GM18498 (cell line): ENCODE measurements around the gene PML.
"Not testable (repeated sequence)": the region's sequence is repeated elsewhere in the genome, so short reads cannot be mapped to it uniquely, and the experiment has no call there.

Source experiments
- ATAC-seq: cut with Tn5 transposase; IDR thresholded peaks from one replicate; pipeline ENCODE4 v1.9.1; 2021; ENCODE audit warnings: mild to moderate bottlenecking, moderate library complexity; ENCODE audit not compliant: unreplicated experiment

Gene PML

GRCh38 chr15:74037171-74038117, 42.9 kb downstream of the PML start:
- no peak for ATAC-seq

GRCh38 chr15:74038707-74039655, 44.5 kb downstream of the PML start:
- ATAC-seq: no peak

DNA sequence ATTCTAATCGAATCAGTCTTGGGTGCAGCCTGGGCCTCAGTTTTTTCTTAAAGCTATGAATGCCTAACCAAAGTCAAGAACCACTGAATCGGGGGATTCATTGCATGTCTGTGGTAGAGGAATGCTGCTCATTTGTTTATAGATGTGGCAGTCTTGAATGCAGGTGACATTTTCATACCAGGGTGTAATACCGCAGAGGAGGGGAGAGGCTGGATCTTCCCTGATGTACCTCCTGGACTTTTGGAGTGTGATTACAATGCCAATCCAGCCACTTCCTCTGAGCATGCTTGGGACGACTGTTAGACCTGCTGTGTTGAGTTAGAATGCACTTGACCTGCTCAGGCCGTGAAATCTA, 45.1 kb downstream of the PML start:
- no peak for ATAC-seq

- no peak for ATAC-seq
Observed at GRCh38 chr15:74040109-74040850, 45.8 kb downstream of the PML start.

DNA sequence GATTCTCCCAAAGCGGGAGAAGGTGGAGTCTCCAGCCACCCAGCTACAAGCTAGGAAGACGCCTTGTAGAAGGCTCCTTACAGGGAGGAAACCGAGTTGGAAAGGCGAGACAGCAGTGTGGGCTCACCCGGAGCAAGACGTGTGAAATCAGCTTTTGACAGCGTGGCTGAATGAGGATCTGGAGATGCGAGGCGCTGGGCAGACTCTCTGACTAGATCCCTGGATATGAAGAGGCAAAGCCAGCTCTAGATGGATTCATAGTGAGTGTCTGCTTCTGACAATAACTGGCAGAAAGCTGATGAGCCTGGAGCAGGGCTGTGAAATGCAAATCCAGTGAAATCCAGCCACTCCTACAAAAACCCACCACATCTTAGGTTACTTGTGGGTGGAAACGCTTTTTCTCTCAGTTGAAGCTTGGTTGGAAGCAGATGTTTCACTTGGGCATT, 46.8 kb downstream of the PML start:
- no peak for ATAC-seq

GRCh38 chr15:74041777-74042435, 47.4 kb downstream of the PML start:
- no peak for ATAC-seq

- no peak for ATAC-seq
Observed at GRCh38 chr15:74042603-74043424, 48.3 kb downstream of the PML start.

DNA sequence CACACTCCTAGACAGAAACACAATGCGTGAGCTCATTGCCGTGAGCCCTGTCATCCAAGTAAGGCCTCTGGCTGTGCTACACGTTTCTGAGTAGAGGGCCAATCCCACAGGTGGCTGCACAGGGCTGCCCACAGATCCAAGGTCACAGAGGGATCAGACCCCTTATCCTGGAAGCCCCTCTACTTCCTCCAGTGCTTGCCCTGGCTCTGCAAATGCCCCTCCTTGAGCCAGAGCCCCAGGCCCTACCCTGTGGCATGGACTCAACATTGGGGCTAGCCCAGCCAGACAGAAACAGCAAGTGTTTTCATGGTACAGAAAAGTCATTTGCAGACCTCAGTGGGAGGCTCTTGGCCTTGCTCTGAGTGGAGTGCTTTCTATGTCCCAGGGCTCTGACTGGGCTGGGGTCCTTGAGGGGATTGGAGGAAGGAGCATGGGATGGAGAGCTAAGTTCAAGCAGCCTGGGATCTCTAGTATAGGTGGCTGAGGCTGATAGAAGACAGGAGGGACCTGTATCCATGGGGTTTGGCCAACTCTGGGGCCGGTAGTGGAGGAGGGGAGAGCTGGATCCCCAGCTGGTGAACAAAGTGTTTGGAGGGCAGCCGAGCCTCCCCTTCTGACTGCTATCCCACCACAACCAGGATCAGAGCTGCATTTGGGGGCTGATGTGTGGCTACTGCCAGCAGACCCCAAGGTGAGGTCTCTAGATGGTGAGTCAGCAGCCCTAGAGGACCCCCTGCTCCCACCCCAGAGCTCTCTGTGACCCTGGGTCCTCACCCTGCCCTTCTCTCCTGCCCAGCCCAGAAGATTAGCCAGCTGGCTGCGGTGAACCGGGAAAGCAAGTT, 49.1 kb downstream of the PML start:
- no peak for ATAC-seq

DNA sequence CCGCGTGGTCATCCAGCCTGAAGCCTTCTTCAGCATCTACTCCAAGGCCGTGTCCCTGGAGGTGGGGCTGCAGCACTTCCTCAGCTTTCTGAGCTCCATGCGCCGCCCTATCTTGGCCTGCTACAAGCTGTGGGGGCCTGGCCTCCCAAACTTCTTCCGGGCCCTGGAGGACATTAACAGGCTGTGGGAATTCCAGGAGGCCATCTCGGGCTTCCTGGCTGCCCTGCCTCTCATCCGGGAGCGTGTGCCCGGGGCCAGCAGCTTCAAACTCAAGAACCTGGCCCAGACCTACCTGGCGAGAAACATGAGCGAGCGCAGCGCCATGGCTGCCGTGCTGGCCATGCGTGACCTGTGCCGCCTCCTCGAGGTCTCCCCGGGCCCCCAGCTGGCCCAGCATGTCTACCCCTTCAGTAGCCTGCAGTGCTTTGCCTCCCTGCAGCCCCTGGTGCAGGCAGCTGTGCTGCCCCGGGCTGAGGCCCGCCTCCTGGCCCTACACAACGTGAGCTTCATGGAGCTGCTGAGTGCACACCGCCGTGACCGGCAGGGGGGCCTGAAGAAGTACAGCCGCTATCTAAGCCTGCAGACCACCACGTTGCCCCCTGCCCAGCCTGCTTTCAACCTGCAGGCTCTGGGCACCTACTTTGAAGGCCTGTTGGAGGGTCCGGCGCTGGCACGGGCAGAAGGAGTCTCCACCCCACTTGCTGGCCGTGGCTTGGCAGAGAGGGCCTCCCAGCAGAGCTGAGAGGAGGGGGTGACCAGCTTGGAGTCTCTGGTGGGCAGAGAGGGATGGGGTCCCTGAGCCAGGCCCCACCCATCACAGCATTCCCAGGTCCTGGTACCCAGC, 50.0 kb downstream of the PML start:
- ATAC-seq: no peak

DNA sequence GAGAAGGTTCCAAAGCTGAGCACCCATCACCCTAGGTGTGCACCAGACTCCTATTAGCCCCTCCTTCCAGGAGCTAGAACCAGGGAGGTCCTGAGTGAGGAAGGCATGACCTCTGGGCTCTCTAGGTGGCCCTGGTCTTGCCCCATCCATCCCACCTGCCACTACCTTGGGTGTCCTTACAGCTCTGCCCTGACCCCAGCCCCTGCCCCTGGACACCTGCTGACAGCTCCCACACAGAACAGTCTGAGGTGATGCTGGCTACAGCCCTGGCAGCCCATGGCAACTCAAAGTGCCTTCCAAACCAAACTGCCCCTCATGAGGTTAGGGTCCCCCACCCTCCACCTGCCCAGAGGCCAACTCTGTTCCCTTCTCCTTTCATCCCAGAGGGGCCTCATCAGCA, 50.7 kb downstream of the PML start:
- ATAC-seq: no peak

DNA sequence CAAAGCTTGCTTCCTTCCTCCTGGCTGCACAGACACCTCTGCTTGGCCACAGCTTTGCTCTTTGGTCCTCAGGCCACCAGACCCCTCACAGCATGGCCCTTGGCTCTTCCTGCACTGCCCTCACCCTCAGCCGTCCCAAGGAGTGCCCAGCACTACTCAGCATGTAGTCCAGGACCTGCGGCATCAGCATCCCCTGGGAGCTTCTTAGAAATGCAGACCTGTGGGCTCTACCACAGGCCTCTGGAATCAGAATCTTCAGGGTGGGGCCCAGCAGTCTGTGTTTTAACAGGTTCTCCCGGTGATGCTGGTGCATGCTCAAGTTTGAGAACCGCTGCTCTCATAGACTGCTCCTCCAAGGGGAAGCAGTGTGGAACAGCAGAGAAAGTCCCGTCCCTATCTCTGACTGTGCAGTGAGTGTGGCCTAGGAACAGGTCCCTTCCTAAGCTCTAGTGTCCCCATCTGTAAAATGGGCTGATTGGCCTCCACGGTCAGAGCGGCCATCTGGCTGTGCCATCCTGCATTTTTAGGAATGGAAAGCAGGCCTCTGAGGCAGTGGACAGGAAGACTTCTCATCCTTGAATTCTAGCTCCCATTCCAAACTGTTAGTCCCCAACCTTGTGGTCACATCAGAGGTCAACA, 51.2 kb downstream of the PML start:
- no peak for ATAC-seq

DNA sequence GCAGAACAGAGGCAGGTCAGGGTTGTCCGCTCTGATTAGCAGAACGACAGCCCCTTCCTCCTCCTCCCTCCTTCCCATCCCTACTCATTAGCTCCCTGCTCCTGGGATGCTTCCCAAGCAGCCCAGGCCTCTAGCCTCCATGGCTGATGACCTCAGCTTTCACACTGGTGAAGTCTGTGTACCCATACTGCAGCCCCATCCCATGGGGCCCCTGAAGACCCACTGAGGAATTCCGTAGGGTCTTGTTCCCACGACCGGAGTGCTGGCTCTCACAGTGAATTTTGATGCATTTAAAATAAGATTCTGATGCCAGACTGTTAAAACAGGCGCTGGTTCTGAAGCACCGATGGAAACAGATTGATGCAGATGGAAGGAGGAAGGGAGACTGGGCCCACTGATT, 51.8 kb downstream of the PML start:
- no peak for ATAC-seq

DNA sequence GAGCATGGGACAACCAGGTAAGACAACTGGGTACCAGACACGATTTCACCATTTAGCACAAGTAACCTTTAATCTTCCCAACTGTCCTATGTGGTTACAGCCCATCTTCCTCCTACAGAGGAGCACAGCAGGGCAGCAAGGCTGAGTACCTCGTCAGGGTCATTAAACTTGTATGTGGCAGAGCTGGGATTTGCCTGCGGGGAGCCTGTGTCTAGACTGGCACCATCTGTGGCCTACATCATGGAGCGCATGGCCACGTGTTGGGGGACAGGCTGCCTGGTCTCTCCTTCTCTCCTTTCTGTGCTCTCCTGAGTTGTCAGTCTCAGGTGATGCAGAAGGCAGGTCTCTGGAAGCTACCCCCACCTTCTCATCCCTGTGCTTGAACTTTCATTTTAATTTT, 55.6 kb downstream of the PML start:
- ATAC-seq: no peak

DNA sequence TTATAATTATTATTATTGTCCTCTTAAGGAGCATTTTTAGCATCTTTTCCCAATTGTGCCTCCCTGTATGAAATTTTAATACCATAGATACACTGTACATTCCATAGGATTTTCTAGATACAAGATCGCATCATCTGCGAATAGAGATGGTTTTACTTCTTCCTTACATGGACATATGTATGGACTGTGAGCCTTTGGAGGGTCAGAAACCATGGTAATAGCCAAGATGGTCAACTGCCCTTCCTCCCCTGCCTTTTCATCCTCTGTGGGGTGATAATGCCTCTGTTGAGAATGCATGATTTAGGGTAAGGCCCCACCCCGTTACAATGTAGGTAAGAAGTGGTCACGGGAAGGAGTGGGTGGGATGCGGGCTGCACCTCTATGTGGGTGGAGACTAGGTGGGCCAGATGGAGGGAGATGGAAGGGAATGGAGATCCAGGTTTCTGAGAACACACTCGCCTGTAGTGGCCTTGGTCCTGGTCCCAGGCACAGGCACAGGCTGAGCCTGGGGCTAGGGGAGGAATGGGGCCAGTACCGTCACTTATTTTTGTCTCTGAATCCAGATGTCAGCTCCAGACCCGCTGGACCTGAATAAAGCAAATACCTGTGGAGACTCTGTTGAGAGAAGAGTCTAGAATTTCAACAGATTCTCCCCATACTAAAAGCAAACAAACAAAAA, 56.2 kb downstream of the PML start:
- ATAC-seq: no peak

GRCh38 chr15:74052271-74053260, 58.0 kb downstream of the PML start:
- not testable (repeated sequence) for ATAC-seq

DNA sequence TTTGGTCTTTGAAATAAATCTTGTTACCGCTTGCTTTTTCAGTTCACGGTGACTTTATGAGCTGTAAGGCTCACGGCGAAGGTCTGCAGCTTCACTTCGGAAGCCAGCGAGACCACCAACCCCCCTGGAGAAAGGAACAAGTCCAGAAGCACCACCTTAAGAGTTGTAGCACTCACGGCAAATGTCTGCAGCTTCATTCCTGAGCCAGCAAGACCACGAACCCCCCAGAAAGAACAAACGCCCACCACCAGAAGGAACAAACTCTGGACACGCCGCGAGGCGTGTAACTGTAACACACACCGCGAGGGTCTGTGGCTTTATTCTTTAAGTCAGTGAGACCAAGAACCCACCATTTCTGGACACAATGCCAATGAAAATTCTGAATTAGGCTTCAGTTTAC, 59.0 kb downstream of the PML start:
- no peak for ATAC-seq
